ACC112 (cell line): ENCODE data around the gene PLCB2.

Experiments
- H2AFZ ChIP-seq: fragments of 200-600 bp; sonication (generic); one replicate; pipeline ENCODE4 v1.6.0; 2017; ENCODE audit warnings: antibody characterized with exemption, low read length; ENCODE audit not compliant: unreplicated experiment
- H3K27ac ChIP-seq: fragments of 200-600 bp; sonication (generic); 2 replicates; pipeline ENCODE4 v1.5.1; 2014; ENCODE audit warnings: low read depth, mild to moderate bottlenecking, antibody characterized with exemption, low read length, moderate library complexity
- H3K27me3 ChIP-seq: fragments of 200-600 bp; sonication (generic); 2 replicates; pipeline ENCODE4 v1.6.1; 2014; ENCODE audit warnings: mild to moderate bottlenecking, antibody characterized with exemption, low read length, moderate library complexity, mixed read lengths; ENCODE audit not compliant: insufficient read depth
- H3K36me3 ChIP-seq: fragments of 200-600 bp; sonication (generic); 2 replicates; pipeline ENCODE4 v1.6.1; 2016; ENCODE audit warnings: mild to moderate bottlenecking, antibody characterized with exemption, low read length, moderate library complexity, mixed read lengths; ENCODE audit not compliant: insufficient read depth
- H3K4me1 ChIP-seq: fragments of 200-600 bp; sonication (generic); one replicate; pipeline ENCODE4 v1.6.1; 2016; ENCODE audit warnings: low read length, mixed read lengths; ENCODE audit not compliant: insufficient read depth, unreplicated experiment, control insufficient read depth
- H3K4me3 ChIP-seq: fragments of 200-600 bp; sonication (generic); 2 replicates; pipeline ENCODE4 v1.5.1; 2014; ENCODE audit warnings: mild to moderate bottlenecking, low read depth, low read length
- H3K79me2 ChIP-seq: fragments of 200-600 bp; sonication (generic); one replicate; pipeline ENCODE4 v1.6.0; 2016; ENCODE audit warnings: low read length; ENCODE audit not compliant: control insufficient read depth, unreplicated experiment, insufficient read depth

Gene PLCB2

DNA sequence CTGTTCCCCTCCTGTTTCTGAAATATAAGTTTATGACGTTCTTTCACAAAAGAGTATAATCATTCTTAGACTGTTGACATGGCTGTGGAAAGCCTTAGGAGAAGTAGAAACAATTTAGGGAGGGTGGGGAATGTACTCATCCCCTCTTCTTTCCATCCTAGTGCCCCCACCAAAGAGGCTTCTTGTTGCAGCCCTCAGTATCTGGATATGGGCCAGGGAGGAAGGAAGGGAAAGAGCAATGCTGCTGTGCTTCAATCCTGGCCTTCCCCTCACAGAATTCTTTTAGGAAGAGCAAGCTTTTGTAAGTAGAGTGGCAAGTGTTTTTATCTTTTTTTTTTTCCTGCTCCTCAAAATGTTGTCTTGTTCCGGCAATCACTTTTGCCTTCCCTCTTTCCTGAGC lies 17.5 kb upstream of the PLCB2 start:
- no peak overlapping the region for H3K27ac ChIP-seq
- H3K4me1 ChIP-seq: peaks cover 45% of the 10 kb centered on the region
- peak overlapping the region; percentile 88 for H3K4me3 ChIP-seq

DNA sequence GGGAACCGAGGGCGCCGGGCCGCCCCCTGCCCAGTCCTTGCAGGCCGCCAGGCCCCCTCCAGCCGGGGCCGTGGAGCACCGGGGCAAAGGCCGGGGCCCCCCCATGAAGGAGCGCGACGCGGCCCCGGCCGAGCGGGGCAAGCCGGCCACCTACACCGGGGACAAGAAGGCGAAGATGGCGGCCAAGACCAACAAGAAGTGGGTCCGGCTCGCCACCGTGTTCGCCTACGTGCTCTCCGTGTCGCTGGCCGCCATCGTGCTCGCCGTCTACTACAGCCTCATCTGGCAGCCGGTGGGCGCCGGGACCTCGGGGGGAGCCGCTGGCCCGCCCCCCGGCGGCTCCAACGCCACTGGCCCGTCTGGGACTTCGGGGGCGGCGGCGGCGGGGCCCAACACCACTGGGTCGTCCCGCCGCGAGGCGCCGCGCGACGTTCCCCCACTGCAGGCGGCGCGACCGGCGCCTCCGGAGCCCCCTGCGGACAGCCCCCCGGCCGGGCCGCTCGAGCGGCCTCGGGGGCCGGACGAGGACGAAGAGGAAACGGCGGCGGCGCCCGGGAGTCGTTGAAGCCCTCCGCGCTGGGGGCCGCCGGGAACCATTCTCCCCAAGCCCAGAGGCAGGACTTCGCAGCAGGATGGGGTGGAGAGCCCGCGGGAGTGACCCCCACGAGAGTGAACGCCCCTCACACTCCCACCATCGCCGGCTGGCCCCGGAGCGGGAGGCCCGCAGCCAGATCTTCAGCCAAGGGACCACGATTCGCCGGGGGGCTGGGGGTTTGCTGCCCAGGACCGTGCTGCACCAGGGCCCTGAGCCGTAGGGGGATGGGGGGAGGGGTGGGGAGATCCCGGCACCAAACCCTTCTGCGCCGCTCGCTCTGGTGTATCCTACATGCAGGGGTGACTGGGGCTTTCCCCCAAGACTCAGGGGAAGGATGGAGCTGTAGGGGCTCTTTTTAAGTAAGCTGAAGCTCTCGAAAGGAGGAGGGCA lies 16.5 kb upstream of the PLCB2 start:
- H3K27ac ChIP-seq: no peak overlapping the region
- peaks cover 40% of the 10 kb centered on the region for H3K4me1 ChIP-seq
- H3K79me2 ChIP-seq: peaks cover 21% of the 10 kb centered on the region
- peak overlapping the region; percentile 82 for H2AFZ ChIP-seq
- peak overlapping the region; percentile 88 for H3K4me3 ChIP-seq
- 0 out of 2 replicates have a peak, but pooled peaks cover 6% of the 10 kb centered on the region for H3K36me3 ChIP-seq
- H3K27me3 ChIP-seq: no peaks in the 10 kb centered on the region

More for the DNA sequence above, 17.5 kb upstream of the PLCB2 start:
- no peaks in the 10 kb centered on the region for H3K27me3 ChIP-seq
- peaks cover 21% of the 10 kb centered on the region for H3K79me2 ChIP-seq
- no peak overlapping the region for H2AFZ ChIP-seq
- H3K36me3 ChIP-seq: 0 out of 2 replicates have a peak, but pooled peaks cover 6% of the 10 kb centered on the region

DNA sequence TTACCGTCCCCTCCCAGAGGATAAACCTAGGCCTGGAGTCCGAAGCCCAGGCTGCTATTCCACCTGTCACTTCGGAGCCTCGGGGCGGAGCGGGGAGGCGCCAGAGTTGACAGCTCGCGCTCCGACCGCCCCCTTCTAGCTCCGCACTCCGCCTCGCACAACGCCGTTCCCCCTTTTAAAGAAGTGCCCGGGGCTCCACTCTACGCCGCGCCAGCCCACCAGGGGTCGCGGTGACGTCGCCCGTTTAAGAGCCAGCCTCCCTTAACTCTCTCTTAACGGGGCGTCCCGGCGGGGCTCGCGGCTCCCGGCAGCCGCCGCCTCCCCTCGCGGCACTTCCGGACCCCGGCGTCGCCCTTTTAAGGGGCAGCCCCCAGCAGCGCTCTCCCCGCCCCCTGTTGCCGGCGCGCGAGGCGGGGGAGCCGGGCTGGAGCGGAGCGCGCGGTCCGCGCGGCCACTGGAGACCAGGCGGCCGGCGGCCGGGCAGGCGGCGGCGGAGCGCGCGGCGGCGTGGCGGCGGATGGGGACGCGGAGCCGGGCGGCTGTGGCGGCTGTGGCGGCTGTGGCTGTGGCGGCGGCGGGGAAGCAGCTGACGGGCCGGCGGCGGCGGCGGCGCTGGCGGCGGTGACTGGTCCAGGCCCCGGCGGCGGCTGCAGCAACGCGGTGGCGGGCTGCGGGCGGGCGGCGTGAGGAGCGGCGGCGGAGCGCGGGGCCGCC lies 15.7 kb upstream of the PLCB2 start, which contains the start of gene INAFM2:
Gene INAFM2 (plus strand): TSS at position 454 of the 714 bp plus-strand sequence. CDS start 364 bp downstream, outside the sequence.
- Histone ChIP-seq H2AFZ (peak within 1 kb of the TSS; percentile 82), H3K36me3 (0 out of 2 replicates have a peak, but pooled peaks cover 6% of the 10 kb centered on the region), H3K27ac (no peak within 1 kb of the TSS), H3K4me3 (peak within 1 kb of the TSS; percentile 88), H3K4me1 (peaks cover 34% of the 10 kb centered on the region), H3K27me3 (no peaks in the 10 kb centered on the region), H3K79me2 (peaks cover 21% of the 10 kb centered on the region)

DNA sequence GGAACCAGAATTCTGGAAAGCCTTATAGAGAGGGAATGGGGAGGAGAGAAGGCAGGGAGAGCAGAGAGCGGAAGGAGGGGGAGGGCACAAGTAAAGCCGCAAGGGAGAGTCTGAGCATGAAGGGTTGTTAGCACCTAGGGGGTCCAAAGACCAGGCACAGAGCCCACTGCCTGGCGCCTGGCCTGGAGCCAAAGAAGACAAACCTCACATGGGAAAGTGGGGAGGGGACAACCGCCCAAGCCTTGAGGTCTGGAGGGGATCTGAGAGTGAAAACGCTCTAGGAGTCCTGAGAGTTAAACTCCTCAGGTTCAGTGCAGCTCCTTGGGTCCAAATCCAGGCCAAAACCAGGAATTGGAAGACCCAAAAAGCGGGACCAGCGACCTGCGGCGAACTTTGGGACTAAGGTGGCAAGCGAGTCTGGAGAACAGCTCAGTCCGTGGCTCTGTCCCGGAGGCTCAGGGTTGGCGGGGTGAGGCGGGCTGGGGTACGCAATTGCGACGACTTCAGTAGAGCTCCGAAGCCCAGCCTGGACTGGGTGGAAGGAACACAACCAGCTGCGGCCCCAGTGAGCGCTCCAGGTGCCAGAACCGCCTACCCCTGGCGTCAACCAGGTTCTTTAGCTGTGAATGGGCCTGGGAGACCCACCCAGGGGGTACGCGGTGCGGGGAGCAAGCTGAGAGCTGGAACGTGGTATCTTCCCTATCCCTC lies 14.9 kb upstream of the PLCB2 start:
- Histone ChIP-seq H2AFZ (no peak overlapping the region), H3K79me2 (peaks cover 21% of the 10 kb centered on the region), H3K4me3 (peak overlapping the region; percentile 70), H3K36me3 (0 out of 2 replicates have a peak, but pooled peaks cover 6% of the 10 kb centered on the region), H3K4me1 (peaks cover 27% of the 10 kb centered on the region), H3K27ac (no peak overlapping the region), H3K27me3 (no peaks in the 10 kb centered on the region)

DNA sequence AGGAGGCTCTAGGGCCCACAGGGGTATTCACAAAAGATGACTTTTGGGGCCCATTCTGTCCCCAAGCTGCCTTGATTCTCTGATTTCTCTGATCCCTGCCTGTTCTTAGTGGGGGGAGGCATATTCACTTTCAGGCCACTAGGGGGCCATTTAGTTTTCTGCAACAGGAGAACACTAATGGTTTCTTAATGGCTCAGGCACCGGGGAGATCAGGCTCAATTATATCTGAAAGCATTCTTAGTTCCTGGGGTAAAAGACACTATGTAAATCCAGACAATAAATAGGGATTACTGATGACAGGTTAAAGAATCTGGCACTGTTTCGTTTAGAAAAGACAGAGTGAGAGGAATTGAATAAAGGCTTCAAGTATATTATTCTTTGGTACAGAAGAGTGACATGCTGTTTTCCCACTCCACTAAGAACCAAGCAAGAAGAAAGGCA lies 13.2 kb upstream of the PLCB2 start:
- H3K27me3 ChIP-seq: no peaks in the 10 kb centered on the region
- no peak overlapping the region for H2AFZ ChIP-seq
- H3K4me1 ChIP-seq: peaks cover 18% of the 10 kb centered on the region
- H3K79me2 ChIP-seq: peaks cover 21% of the 10 kb centered on the region
- H3K36me3 ChIP-seq: no peaks in the 10 kb centered on the region
- H3K4me3 ChIP-seq: no peak overlapping the region
- H3K27ac ChIP-seq: no peak overlapping the region

DNA sequence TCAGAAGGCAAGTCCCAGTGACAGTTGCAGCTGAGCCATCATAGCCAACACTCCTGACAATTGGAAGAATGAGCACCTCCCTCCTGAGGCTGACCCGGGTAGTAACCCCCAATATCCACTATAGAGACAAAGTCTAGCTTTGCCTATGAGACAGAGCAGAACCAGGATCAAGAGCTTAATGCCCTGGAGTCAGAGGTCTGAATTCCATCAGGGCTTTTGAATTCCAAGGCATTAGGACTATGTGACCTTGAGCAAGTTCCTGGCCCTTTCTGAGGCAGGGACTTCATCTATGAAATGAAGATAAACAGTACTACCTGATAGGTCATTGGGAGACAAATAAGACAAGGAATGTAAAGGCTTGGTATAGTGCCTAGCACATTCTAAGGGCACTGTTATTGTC lies 12.7 kb upstream of the PLCB2 start:
- no peaks in the 10 kb centered on the region for H3K27me3 ChIP-seq
- no peak overlapping the region for H3K4me3 ChIP-seq
- H3K36me3 ChIP-seq: no peaks in the 10 kb centered on the region
- no peak overlapping the region for H3K27ac ChIP-seq
- H2AFZ ChIP-seq: no peak overlapping the region
- H3K79me2 ChIP-seq: peaks cover 16% of the 10 kb centered on the region
- peaks cover 14% of the 10 kb centered on the region for H3K4me1 ChIP-seq

DNA sequence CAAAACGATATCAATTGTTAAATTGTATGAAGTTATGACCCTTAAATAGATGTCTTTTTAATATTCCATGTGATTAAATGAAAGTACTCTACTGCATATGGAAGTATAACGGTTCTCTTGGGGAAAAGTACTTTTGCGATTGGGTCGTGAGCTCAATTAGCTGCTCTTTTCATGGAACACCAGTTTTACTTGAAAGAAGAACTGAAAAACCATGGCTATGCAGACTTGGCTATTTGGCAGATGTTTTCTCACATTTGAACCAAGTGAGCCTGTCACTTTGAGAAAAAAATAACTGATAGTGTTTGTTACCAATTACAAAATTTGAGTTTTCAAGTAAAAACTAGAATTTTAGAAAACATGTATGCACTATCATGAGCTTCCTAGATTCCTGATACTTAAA lies 9.8 kb upstream of the PLCB2 start:
- no peak overlapping the region for H3K4me3 ChIP-seq
- no peaks in the 10 kb centered on the region for H3K27me3 ChIP-seq
- H3K27ac ChIP-seq: no peak overlapping the region
- no peaks in the 10 kb centered on the region for H3K36me3 ChIP-seq
- H2AFZ ChIP-seq: no peak overlapping the region
- H3K4me1 ChIP-seq: peaks cover 23% of the 10 kb centered on the region
- H3K79me2 ChIP-seq: no peaks in the 10 kb centered on the region

DNA sequence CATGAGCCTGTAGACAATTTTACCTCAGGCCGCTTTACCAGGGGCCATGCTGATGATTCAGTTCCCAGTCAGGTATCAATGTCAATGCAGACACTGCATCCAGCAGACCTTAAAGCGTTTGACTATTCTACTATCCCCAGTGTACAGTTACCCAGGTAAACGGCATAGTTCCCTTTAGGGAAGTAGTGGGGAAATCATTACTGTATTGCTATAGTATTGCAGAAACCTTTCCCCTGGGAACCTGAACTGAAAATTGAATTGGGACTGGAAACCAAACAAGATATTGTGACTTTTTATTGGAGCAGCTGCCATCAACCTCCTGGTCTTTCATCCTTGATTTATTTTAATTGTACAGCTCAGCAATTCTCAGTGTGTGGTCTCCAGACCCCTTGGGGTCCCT lies 9.2 kb upstream of the PLCB2 start:
- Histone ChIP-seq H2AFZ (no peak overlapping the region), H3K4me1 (peaks cover 22% of the 10 kb centered on the region), H3K27me3 (no peaks in the 10 kb centered on the region), H3K27ac (no peak overlapping the region), H3K36me3 (no peaks in the 10 kb centered on the region), H3K4me3 (no peak overlapping the region), H3K79me2 (no peaks in the 10 kb centered on the region)

DNA sequence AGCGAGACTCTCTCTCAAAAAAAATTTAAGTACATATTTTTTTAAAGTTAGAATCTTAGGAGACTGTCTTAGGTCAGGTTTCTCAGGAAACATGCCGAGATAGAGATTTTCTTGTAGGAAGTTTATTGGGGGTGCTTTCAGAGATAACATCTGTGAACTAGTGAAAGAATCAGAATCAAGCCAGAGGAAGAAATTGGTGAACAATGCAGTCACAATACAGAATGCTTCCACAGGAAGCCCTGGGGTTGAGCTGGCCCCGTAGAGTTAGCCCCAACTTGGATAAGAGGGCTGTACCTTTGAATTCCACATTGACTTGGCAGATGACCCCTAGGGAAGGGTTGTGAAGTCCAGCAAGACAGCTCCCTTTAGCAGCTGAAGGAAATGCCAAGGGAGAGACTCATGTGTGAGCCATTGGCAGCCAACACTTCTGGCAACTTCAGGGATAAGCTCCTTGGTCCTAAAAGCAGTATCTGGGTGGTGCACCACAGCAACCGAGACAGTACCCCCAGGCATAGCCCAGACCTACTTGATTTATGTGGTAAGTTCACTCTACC lies 7.1 kb upstream of the PLCB2 start:
- H3K27me3 ChIP-seq: no peaks in the 10 kb centered on the region; the same call in 1 of the 2 replicates
- H3K4me3 ChIP-seq: no peak overlapping the region
- H3K27ac ChIP-seq: no peak overlapping the region
- H3K36me3 ChIP-seq: no peaks in the 10 kb centered on the region
- H3K79me2 ChIP-seq: no peaks in the 10 kb centered on the region
- H3K4me1 ChIP-seq: peaks cover 22% of the 10 kb centered on the region
- H2AFZ ChIP-seq: no peak overlapping the region
